Nephron (organoid): ENCODE measurements around the gene STARD5.
"Not testable (repeated sequence)": the region's sequence is repeated elsewhere in the genome, so short reads cannot be mapped to it uniquely, and the experiment has no call there.

Experiments used
- H3K27ac Mint-ChIP-seq, 3 experiments: 2 replicates each; pipeline ENCODE4 v1.8.0; 2020; ENCODE audit warnings: mixed read lengths in 3 of 3, mild to moderate bottlenecking in 2 of 3, moderate library complexity in 1 of 3
- H3K27me3 Mint-ChIP-seq: 2 replicates; pipeline ENCODE4 v1.8.0; 2021; ENCODE audit warnings: low read depth, mild to moderate bottlenecking, moderate library complexity, mixed read lengths
- H3K36me3 Mint-ChIP-seq: 2 replicates; pipeline ENCODE4 v1.8.0; 2020; ENCODE audit warnings: low read depth, mixed read lengths
- H3K4me1 Mint-ChIP-seq: 2 replicates; pipeline ENCODE4 v1.8.0; 2020; ENCODE audit warnings: mixed read lengths
- H3K4me3 Mint-ChIP-seq, 3 experiments: 2 replicates each; pipeline ENCODE4 v1.8.0; 2020; ENCODE audit warnings: mild to moderate bottlenecking in 3 of 3, mixed read lengths in 3 of 3, moderate library complexity in 2 of 3
- H3K9me3 Mint-ChIP-seq: 2 replicates; pipeline ENCODE4 v1.8.0; 2020; ENCODE audit warnings: mixed read lengths
- CTCF ChIP-seq, 3 experiments: fragments of 200-600 bp; sonication (generic); IDR thresholded peaks; one replicate each; pipeline ENCODE4 v1.5.0; 2021; ENCODE audit warnings: antibody characterized with exemption in 3 of 3; ENCODE audit not compliant: unreplicated experiment in 3 of 3

The STARD5 gene

GRCh38 chr15:81351651-81352050 is 27.7 kb upstream of the STARD5 start:
- Mint-ChIP-seq H3K27ac (no peak overlapping the region), H3K36me3 (no peaks in the 10 kb centered on the region), H3K27me3 (peaks cover 8% of the 10 kb centered on the region), H3K4me1 (no peaks in the 10 kb centered on the region), H3K4me3 (no peak overlapping the region), H3K9me3 (peaks cover 3% of the 10 kb centered on the region)
- TF ChIP-seq CTCF (IDR thresholded peaks at IDR 0.05; ENCODE audit: unreplicated experiment in 3 of 3): no peak

- no peak for TF ChIP-seq CTCF (IDR thresholded peaks at IDR 0.05; ENCODE audit: unreplicated experiment in 3 of 3)
- H3K9me3 Mint-ChIP-seq: peaks cover 3% of the 10 kb centered on the region
- no peaks in the 10 kb centered on the region for H3K4me1 Mint-ChIP-seq
- no peak overlapping the region for H3K27ac Mint-ChIP-seq
- no peaks in the 10 kb centered on the region for H3K36me3 Mint-ChIP-seq
- peaks cover 8% of the 10 kb centered on the region for H3K27me3 Mint-ChIP-seq
- H3K4me3 Mint-ChIP-seq: no peak overlapping the region
Measured at GRCh38 chr15:81349271-81349670, 25.3 kb upstream of the STARD5 start.

DNA sequence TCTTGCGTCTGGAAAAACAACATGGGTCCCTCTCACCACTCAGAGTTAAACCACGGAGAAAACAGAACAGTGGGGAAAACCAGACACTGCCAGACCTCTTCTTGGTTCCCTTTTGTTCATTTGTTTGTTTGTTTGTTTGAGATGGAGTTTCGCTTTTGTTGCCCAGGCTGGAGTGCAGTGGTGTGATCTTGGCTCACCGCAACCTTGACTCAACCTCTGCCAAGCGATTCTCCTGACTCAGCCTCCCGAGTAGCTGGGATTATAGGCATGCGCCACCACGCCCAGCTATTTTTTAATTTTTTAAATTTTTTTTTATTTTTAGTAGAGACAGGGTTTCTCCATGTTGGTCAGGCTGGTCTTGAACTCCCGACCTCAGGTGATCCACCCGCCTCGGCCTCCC is 24.8 kb upstream of the STARD5 start:
- H3K4me3 Mint-ChIP-seq, H3K4me1 Mint-ChIP-seq, H3K27me3 Mint-ChIP-seq, H3K36me3 Mint-ChIP-seq, H3K9me3 Mint-ChIP-seq, H3K27ac Mint-ChIP-seq: not testable (repeated sequence)

DNA sequence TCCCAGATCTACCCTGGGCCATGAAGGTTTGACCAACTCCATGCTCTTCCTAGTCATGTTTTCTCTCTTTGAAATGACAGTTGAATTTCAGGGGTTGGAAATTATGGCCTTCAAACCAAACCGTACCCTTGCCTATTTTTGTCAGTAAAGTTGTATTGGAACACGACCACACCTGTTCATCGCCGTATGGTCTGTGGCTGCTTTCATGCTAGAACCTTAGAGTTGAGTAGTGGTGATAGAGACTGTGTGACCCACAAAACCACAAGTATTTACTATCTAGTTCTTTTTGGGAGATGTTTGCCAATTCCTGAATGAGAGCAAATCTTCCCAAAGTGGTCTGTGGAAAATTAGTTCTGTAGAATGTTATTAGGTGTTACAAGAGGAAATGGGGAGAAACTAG is 24.0 kb upstream of the STARD5 start:
- Mint-ChIP-seq H3K4me3 (no peak overlapping the region), H3K36me3 (no peaks in the 10 kb centered on the region), H3K4me1 (no peaks in the 10 kb centered on the region), H3K27me3 (peaks cover 8% of the 10 kb centered on the region), H3K27ac (no peak overlapping the region), H3K9me3 (peaks cover 3% of the 10 kb centered on the region)
- TF ChIP-seq CTCF (IDR thresholded peaks at IDR 0.05; ENCODE audit: unreplicated experiment in 3 of 3): no peak

DNA sequence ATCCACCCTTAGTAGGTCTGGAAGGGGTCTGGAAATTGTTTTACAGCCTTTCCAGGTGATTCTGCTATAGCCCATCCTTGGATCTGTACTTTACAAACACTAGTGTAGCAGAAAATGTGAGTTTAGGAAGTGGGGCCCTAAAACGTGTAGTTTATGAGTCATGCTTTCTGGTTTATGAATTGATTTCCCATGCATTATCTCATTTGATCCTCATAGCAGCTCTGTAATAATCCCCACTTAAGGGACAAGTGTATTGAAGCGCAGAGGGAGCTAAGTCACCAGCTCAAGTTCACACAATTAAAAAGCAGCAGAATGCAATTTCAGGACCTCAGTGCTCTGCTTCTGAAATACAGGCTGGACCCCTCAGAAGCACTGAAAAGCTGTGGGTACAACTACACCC is 22.7 kb upstream of the STARD5 start:
- Mint-ChIP-seq H3K27me3 (peaks cover 8% of the 10 kb centered on the region), H3K36me3 (no peaks in the 10 kb centered on the region), H3K4me3 (no peak overlapping the region), H3K4me1 (no peaks in the 10 kb centered on the region), H3K27ac (no peak overlapping the region), H3K9me3 (peaks cover 3% of the 10 kb centered on the region)
- no peak for TF ChIP-seq CTCF (IDR thresholded peaks at IDR 0.05; ENCODE audit: unreplicated experiment in 3 of 3)

GRCh38 chr15:81343371-81343770 is 19.4 kb upstream of the STARD5 start:
- no peak overlapping the region for H3K27ac Mint-ChIP-seq
- peaks cover 16% of the 10 kb centered on the region for H3K4me1 Mint-ChIP-seq
- no peaks in the 10 kb centered on the region for H3K36me3 Mint-ChIP-seq
- no peak overlapping the region for H3K4me3 Mint-ChIP-seq
- peaks cover 11% of the 10 kb centered on the region for H3K27me3 Mint-ChIP-seq
- TF ChIP-seq CTCF (IDR thresholded peaks at IDR 0.05; ENCODE audit: unreplicated experiment in 3 of 3): no peak
- H3K9me3 Mint-ChIP-seq: peaks cover 3% of the 10 kb centered on the region
